Duodenal mucosa (tissue), 2 donors: ENCODE measurements around the gene ODAD2.
"Not testable (repeated sequence)": the region's sequence is repeated elsewhere in the genome, so short reads cannot be mapped to it uniquely, and the experiment has no call there.

ENCODE experiments used
- H3K27ac ChIP-seq: one replicate; pipeline ENCODE4 v1.7.0; 2013; ENCODE audit warnings: low read depth, low read length
- H3K27me3 ChIP-seq, 2 donors: one replicate each; pipeline ENCODE4 v1.7.0; 2013; ENCODE audit warnings: low read length in 2 of 2, control low read depth in 1 of 2; ENCODE audit not compliant: insufficient read depth in 2 of 2, control insufficient read depth in 1 of 2
- H3K36me3 ChIP-seq, 2 donors: one replicate each; pipeline ENCODE4 v1.7.0; 2013; ENCODE audit warnings: low read length in 2 of 2, control low read depth in 1 of 2; ENCODE audit not compliant: insufficient read depth in 2 of 2, control insufficient read depth in 1 of 2
- H3K4me1 ChIP-seq, 2 donors: one replicate each; pipeline ENCODE4 v1.7.0; 2013; ENCODE audit warnings: low read length in 2 of 2, control low read depth in 1 of 2; ENCODE audit not compliant: insufficient read depth in 2 of 2, control insufficient read depth in 1 of 2
- H3K4me3 ChIP-seq, 2 donors: one replicate each; pipeline ENCODE4 v1.7.0; 2013; ENCODE audit warnings: low read length in 2 of 2, low read depth in 1 of 2
- H3K9ac ChIP-seq, 2 donors: one replicate each; pipeline ENCODE4 v1.7.0; 2013; ENCODE audit warnings: low read length in 2 of 2, low read depth in 1 of 2
- H3K9me3 ChIP-seq, 2 donors: one replicate each; pipeline ENCODE4 v1.7.0; 2013; ENCODE audit warnings: low read length in 2 of 2, control low read depth in 1 of 2; ENCODE audit not compliant: control insufficient read depth in 1 of 2

Gene ODAD2

GRCh38 chr10:27912231-27912630 lies 86.6 kb downstream of the ODAD2 start:
- no peaks in the 10 kb centered on the region for H3K4me1 ChIP-seq
- no peak overlapping the region for H3K27ac ChIP-seq
- H3K9me3 ChIP-seq = no peaks in the 10 kb centered on the region
- H3K4me3 ChIP-seq = no peak overlapping the region
- H3K36me3 ChIP-seq = no peaks in the 10 kb centered on the region
- H3K27me3 ChIP-seq = no peaks in the 10 kb centered on the region
- no peak overlapping the region for H3K9ac ChIP-seq

GRCh38 chr10:27911539-27911938 lies 87.3 kb downstream of the ODAD2 start:
- Histone ChIP-seq H3K27ac (no peak overlapping the region), H3K9me3 (no peaks in the 10 kb centered on the region), H3K4me1 (no peaks in the 10 kb centered on the region), H3K36me3 (no peaks in the 10 kb centered on the region), H3K9ac (no peak overlapping the region), H3K27me3 (no peaks in the 10 kb centered on the region), H3K4me3 (no peak overlapping the region)

GRCh38 chr10:27911011-27911410 lies 87.9 kb downstream of the ODAD2 start:
- H3K27ac ChIP-seq = no peak overlapping the region
- H3K36me3 ChIP-seq = no peaks in the 10 kb centered on the region
- H3K4me3 ChIP-seq = no peak overlapping the region
- no peak overlapping the region for H3K9ac ChIP-seq
- no peaks in the 10 kb centered on the region for H3K9me3 ChIP-seq
- H3K4me1 ChIP-seq = no peaks in the 10 kb centered on the region
- no peaks in the 10 kb centered on the region for H3K27me3 ChIP-seq

- H3K36me3 ChIP-seq = no peaks in the 10 kb centered on the region
- H3K27ac ChIP-seq = no peak overlapping the region
- H3K4me1 ChIP-seq = no peaks in the 10 kb centered on the region
- no peak overlapping the region for H3K9ac ChIP-seq
- H3K9me3 ChIP-seq = no peaks in the 10 kb centered on the region
- H3K27me3 ChIP-seq = no peaks in the 10 kb centered on the region
- H3K4me3 ChIP-seq = no peak overlapping the region
Measured at GRCh38 chr10:27908231-27908630, 90.6 kb downstream of the ODAD2 start.

GRCh38 chr10:27899485-27899884 lies 99.4 kb downstream of the ODAD2 start:
- H3K4me1 ChIP-seq, H3K27me3 ChIP-seq, H3K27ac ChIP-seq, H3K9ac ChIP-seq, H3K9me3 ChIP-seq, H3K36me3 ChIP-seq, H3K4me3 ChIP-seq: not testable (repeated sequence)

- H3K4me1 ChIP-seq = no peaks in the 10 kb centered on the region
- no peak overlapping the region for H3K4me3 ChIP-seq
Measured at GRCh38 chr10:27899058-27899457, 99.8 kb downstream of the ODAD2 start.

GRCh38 chr10:27893358-27893954 lies 105.4 kb downstream of the ODAD2 start:
- no peak overlapping the region for H3K9ac ChIP-seq
- no peaks in the 10 kb centered on the region for H3K4me1 ChIP-seq
- no peaks in the 10 kb centered on the region for H3K36me3 ChIP-seq
- no peak overlapping the region for H3K4me3 ChIP-seq
- no peaks in the 10 kb centered on the region for H3K27me3 ChIP-seq
- H3K27ac ChIP-seq = no peak overlapping the region
- no peaks in the 10 kb centered on the region for H3K9me3 ChIP-seq

More at GRCh38 chr10:27899058-27899457, 99.8 kb downstream of the ODAD2 start:
- no peaks in the 10 kb centered on the region for H3K27me3 ChIP-seq
- H3K27ac ChIP-seq = no peak overlapping the region
- no peaks in the 10 kb centered on the region for H3K36me3 ChIP-seq
- no peaks in the 10 kb centered on the region for H3K9me3 ChIP-seq
- H3K9ac ChIP-seq = no peak overlapping the region

GRCh38 chr10:27890971-27891370 lies 107.9 kb downstream of the ODAD2 start:
- H3K4me3 ChIP-seq = no peak overlapping the region
- no peaks in the 10 kb centered on the region for H3K4me1 ChIP-seq
- no peaks in the 10 kb centered on the region for H3K9me3 ChIP-seq
- H3K27ac ChIP-seq = no peak overlapping the region
- H3K9ac ChIP-seq = no peak overlapping the region
- no peaks in the 10 kb centered on the region for H3K36me3 ChIP-seq
- H3K27me3 ChIP-seq = no peaks in the 10 kb centered on the region

- no peak overlapping the region for H3K4me3 ChIP-seq
- no peaks in the 10 kb centered on the region for H3K27me3 ChIP-seq
- H3K27ac ChIP-seq = no peak overlapping the region
- H3K9ac ChIP-seq = no peak overlapping the region
- H3K9me3 ChIP-seq = no peaks in the 10 kb centered on the region
- no peaks in the 10 kb centered on the region for H3K36me3 ChIP-seq
- H3K4me1 ChIP-seq = no peaks in the 10 kb centered on the region
Measured at GRCh38 chr10:27889518-27889917, 109.4 kb downstream of the ODAD2 start.

GRCh38 chr10:27884185-27884641 lies 114.7 kb downstream of the ODAD2 start:
- Histone ChIP-seq H3K36me3 (no peaks in the 10 kb centered on the region), H3K4me1 (no peaks in the 10 kb centered on the region), H3K27ac (no peak overlapping the region), H3K27me3 (no peaks in the 10 kb centered on the region), H3K9ac (no peak overlapping the region), H3K9me3 (no peaks in the 10 kb centered on the region), H3K4me3 (no peak overlapping the region)

- Histone ChIP-seq H3K27ac (no peak overlapping the region), H3K4me1 (no peaks in the 10 kb centered on the region), H3K4me3 (no peak overlapping the region), H3K36me3 (no peaks in the 10 kb centered on the region), H3K9ac (no peak overlapping the region), H3K27me3 (no peaks in the 10 kb centered on the region), H3K9me3 (no peaks in the 10 kb centered on the region)
Measured at GRCh38 chr10:27878281-27878680, 120.6 kb downstream of the ODAD2 start.
